ENCODE measurements around the gene CLASP1.
A peak's percentile ranks its signal among the peaks of the same experiment; 100 is the strongest.
"Not testable (repeated sequence)": the region's sequence is repeated elsewhere in the genome, so short reads cannot be mapped to it uniquely, and the experiment has no call there.

The CLASP1 gene

DNA sequence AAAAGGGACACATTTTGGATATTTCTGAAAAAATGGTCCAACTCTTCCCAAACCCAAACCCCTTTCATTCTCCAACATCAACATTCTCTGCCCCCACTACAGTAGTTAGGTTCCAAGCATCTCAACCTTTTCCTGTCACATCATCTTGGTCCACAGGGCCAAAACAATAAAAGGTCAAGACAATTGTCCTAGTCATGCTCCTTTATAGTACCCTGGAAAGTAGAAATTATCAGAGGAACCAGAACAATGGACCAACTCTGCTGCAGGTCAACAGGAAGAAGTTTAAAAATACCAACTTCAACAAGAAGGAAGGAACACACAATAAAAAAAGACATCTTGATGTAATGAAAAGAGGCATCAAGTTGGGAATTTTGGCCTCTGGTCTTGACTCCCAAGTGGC is 36.1 kb downstream of the CLASP1 start:
- no peak for DNase-seq

DNA sequence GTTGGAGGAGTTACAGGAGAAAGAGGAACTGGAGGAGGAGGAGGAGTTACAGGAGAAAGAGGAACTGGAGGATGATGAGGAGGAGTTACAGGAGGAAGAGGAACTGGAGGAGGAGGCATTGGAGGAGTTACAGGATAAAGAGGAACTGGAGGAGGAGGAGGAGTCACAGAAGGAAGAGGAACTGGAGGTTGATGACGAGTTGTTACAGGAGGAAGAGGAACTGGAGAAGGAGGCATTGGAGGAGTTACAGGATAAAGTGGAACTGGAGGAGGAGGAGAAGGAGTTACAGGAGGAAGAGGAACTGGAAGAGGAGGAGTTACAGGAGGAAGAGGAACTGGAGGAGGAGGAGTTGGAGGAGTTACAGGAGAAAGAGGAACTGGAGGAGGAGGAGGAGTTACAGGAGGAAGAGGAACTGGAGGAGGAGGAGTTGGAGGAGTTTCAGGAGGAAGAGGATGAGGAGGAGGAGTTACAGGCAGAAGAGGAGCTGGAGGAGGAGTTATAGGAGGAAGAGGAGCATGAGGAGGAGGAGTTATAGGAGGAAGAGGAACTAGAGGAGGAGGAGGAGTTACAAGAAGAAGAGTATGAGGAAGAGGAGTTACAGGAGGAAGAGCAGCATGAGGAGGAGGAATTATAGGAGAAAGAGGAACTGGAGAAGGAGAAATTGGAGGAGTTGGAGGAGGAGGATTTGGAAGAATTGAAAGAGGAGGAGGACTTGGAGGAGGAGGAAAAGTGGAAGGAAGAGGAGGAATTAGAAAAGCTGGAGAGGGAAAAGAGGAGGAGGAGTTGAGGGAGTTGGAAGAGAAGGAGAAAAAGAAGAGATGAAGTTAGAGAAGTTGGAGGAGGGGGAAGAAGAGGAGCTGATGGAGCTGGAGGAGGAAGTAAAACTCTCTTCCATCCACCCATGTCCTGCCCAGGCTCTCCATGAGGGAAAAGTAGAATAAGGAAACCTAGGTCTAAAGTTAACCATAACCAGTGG is 37.2 kb downstream of the CLASP1 start:
- DNase-seq: no peak

- DNase-seq: not testable (repeated sequence)
These were observed 38.1 kb downstream of the CLASP1 start for GRCh38 chr2:121611048-121611649.

DNA sequence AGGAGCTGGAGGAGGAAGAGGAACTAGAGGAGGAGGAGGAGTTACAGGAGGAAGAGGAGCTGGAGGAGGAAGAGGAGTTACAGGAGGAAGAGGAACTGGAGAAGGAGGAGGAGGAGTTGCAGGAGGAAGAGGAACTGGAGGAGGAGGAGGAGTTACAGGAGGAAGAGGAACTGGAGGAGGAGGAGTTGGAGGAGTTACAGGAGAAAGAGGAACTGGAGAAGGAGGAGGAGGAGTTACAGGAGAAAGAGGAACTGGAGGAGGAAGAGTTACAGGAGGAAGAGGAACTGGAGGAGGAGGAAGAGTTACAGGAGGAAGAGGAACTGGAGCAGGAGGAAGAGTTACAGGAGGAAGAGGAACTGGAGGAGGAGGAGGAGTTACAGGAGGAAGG is 38.8 kb downstream of the CLASP1 start:
- not testable (repeated sequence) for DNase-seq

- DNase-seq: no peak
These were observed 40.3 kb downstream of the CLASP1 start for GRCh38 chr2:121608967-121609366.

GRCh38 chr2:121608367-121608766 is 40.9 kb downstream of the CLASP1 start:
- no peak for DNase-seq

DNA sequence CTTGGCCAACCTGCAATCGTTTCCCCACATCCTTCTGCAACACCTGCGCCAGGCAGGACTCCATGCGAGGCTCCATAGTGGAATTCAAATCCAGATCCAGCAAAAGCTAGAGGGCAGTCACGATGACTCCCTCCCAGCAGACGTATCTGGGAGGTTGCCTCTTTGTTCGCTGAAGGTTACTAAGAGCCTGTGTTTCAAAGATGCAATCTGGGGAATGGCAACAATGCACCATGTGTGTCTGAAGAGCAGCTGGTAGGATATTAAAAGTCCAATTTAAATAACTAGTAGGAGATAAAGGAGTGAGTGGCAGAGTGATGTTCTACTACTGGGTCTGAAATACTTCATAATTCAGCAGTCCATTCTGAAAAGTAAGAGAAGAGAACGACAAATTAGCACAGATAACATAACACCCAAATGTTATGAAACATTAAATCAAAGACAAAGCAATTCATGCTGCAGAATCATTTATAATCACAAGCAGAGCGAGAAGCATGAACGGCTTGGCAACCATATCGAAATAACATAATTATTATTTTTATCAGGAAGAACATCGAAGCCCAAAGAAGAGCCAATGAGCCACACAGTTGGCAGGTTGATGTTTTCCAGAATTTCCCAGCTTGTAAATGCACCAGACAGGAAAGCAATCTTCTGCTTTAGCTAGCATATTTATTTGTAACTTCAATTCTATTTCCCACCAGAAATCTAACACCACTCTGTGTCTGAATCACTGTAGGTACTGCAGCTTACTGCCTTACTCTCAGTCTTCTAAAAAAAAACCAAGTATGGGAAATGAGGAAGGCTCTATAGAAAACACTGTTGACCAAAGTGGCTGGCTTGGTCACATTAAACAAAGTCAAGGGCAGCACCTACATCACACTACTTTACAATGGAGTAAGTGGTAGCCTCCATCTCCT is 43.2 kb downstream of the CLASP1 start:
- no peak for DNase-seq

- no peak for DNase-seq
These were observed 46.1 kb downstream of the CLASP1 start for GRCh38 chr2:121603185-121603584.

DNA sequence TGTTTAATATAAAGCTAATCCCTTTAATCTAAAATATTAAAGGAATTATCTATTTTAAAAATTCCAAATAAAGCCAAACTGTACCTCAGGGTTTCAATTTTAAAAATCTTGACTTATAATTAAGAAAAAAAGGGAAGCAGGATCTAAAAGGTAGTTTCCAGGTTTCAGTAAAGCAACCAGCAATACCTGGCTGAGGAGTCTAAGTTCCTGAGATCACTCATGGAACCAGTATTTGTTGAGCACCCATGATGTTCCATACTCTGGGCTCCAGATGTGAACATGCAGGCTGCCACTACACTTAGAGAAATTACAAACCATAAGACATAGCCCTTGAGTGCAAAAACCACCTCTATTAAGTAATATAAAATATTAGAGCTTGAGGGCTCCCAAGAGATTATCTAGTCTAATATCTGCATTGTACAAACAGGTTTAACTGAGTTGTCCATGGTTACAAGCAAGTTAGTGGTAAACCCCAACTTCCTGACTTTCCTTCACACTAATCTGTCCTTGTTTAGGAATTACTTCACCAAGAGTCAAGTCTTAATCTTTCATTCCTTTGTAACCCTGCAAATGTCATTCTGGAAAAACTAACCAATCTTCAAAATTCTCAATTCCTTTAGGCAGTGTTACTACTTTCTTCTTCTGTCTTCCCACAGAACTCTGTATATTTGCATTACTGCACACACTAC is 49.2 kb downstream of the CLASP1 start:
- DNase-seq: no peak

DNA sequence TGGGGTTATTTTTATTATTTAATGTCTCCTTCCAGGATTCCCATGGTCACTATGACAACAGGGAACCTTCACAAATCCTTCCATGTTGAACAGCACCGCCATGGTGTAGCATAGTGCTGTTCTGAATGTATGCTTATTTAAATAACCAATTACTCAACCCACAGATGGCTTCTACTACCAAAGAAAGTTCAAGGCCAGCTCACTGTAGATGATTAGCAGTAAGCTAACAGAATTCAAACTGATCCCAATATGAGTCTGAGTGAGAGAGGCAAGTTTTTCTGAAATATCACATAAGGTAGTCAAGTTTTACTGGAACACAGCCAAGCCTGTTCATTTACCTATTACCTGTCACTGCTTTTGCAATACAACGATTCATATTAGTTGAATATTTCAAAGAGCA is 51.2 kb downstream of the CLASP1 start:
- no peak for DNase-seq

DNA sequence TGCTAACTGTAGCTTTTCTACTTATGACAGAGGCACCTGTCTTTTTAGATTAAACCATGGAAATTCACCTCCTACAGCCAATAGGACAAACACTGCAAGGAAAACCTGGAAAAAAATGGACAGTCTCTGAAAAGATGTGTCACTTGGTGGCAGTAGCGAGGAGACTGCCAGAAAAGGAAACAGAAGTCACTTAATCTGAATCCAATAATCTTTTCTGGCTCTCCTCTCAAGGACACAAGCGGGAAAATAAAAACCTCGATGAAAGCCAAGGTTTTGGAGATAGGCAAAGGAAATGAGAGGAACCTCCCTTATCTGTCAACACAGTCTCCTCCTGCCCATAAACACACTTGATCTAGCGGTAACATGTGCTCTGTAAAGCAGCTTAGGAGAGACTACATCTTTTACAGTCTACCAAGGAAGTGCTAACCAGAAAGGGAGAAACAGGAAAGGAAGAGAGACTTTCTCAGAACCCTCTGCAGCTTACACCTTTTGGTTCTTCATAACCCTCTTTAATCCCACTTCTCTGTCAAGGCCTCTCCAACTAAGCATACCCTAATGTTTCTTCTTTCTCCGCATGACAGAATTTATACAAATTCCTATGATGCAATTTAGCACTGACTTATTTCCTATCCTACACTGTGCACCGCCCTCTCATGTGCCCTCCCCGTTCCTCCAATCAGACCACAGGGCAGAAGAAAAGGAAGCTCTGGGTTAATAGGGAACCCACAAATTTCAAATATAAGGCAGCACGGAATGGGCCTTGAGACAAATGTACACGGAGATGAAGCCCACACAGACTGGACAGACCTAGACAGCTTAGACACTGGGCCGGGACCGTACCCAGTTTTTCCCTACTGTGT is 52.8 kb downstream of the CLASP1 start:
- DNase-seq: peak; percentile 7 to 24

GRCh38 chr2:121595012-121595891 is 54.0 kb downstream of the CLASP1 start:
- DNase-seq: no peak

DNA sequence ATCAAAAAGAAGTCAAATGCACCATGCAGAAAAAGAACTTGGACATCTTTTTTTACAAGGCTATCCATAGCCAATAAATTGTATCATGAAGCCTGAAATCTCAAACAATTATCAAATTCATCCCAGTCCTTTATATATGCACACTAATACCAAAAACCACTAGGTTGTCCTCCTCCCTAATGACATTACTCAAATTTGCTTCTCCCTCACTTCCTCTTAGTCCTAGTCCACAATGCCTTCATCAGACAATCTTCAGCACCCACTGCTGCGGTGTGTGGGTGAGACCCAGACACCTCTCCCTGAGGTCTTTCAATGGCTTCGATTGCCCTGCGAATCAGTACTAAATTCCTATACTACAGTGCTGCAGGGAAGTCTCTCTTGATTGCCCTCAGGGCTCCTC is 58.1 kb downstream of the CLASP1 start:
- DNase-seq: no peak

DNA sequence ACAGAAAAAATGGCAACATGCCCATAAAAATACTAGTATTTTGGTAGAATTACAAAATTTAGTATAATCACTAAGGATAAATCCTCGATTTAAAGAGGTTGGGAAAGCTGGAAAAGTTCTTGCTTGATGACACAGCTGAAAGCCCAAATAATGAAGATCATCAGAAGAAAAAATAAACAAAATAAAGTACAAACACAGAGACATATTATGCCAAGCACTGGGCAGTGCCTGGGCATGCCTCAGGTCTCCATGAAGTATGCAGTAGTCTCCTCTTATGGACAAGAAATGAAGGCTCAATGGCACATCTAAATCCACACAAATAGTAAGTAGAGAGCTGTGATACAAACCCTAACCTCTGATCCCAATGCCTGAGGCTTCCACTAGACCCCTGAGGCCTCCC is 60.9 kb downstream of the CLASP1 start:
- no peak for DNase-seq

- DNase-seq: no peak
These were observed 62.1 kb downstream of the CLASP1 start for GRCh38 chr2:121587131-121587530.

GRCh38 chr2:121584741-121585140 is 64.5 kb downstream of the CLASP1 start:
- DNase-seq: no peak

GRCh38 chr2:121583555-121583954 is 65.7 kb downstream of the CLASP1 start:
- DNase-seq: no peak

GRCh38 chr2:121582272-121582671 is 67.0 kb downstream of the CLASP1 start:
- DNase-seq: no peak

GRCh38 chr2:121579309-121579708 is 70.0 kb downstream of the CLASP1 start:
- no peak for DNase-seq

- DNase-seq: no peak
These were observed 71.9 kb downstream of the CLASP1 start for GRCh38 chr2:121577381-121577780.

GRCh38 chr2:121576263-121576662 is 73.0 kb downstream of the CLASP1 start:
- no peak for DNase-seq
